ENCODE data around the gene GAK.

The GAK gene

DNA sequence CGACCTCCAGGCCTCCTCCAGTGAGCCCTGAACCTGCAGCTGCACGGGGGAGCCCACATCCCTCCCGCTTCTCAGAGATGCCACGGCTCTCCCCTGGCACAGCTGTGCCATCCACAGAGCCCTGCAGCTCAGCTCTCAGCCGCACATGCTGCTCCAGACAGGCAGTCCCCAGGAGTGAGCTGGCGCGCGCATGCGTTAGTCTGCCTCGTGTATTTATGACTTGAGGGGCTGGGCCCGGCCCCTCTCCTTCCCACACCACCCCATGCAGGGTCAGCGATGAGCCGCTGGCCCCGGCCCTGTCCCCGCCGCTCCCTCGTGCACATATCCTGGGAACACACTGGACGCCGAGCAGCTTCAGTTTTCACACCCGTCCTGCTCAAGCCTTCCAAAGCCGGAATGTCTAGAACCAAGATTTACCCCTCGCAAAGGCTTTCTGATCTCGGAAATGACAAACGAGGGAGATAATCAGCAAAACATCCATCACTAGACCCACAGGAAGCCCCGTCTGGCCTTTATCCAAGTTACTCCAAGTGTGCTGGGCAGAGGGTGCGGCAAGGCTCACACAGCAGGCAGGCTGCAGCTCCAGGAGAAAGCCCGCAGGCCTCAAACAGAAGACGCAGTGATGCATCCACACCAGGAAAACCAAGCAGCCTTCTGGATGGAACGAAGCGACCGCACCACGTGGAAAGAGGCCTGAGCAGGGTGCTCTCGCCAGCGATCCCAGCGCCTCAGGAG, 24.3 kb downstream of the GAK start:
- DNase-seq (ENCODE audit: low read depth, low spot score): no peak

DNA sequence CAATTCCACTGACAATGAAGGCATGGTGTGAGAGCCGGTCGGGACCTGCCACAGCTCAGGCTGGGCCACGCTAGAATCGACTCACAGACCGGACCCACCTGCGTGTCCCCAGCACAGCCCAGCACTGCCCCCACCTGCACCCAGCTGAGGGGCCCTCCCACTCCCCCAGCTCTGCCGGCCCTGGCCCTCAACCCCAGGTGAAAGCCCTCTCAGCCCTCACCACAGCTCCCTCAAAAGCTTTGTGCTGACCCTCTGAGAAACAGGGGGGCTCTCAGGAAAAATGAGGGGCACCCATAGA, 25.1 kb downstream of the GAK start:
- DNase-seq (ENCODE audit: low read depth, low spot score): no peak

- no peak for DNase-seq (ENCODE audit: low read depth, low spot score)
Measured at GRCh38 chr4:906339-907102, 25.6 kb downstream of the GAK start.

GRCh38 chr4:905485-906338, 26.4 kb downstream of the GAK start:
- DNase-seq (ENCODE audit: low read depth, low spot score): no peak

DNA sequence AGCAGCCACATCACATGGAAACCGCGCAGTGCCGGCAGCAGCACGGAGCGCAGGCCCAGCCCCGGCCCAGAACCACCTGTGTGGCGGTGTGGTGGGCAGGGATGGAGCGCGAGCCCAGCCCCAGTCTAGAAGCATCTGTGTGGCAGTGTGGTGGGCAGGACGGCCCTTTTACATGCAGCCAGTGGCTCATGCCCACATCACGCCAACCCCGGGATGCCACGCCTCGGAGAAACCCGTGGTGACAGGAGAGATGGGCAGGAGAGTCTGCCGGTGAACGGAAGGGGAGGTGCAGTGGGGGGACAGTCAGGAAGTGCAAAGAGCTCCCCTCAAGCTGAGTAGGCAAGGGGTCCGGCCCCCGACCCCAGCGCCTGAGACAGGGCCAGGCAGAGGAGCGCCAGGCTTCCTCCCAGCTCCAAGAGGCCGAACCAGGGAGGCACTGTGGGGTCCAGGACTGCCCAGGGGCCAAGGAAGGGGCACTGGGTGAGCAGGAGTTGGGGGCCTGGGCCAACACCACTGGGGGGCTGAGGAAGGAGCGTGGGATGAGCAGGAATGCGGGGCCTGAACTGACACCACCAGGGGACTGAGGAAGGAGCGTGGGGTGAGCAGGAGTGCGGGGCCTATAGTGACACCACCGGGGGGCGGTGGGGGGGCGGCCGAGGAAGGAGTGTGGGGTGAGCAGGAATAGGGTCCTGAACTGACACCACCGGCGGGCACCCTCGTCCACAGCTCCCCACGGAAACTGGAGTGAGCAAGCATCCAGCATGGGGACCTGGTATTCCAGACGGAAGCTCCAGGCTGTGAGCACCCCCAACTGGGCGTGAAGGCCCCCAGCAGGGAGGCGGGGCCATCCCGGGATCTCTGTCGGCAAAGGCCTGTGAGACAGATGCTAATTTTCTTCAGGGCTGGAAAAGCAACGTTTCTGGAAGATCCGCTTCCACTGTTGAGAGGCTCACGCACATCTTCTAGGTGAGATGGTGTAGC, 28.8 kb downstream of the GAK start:
- DNase-seq (ENCODE audit: low read depth, low spot score): no peak

DNA sequence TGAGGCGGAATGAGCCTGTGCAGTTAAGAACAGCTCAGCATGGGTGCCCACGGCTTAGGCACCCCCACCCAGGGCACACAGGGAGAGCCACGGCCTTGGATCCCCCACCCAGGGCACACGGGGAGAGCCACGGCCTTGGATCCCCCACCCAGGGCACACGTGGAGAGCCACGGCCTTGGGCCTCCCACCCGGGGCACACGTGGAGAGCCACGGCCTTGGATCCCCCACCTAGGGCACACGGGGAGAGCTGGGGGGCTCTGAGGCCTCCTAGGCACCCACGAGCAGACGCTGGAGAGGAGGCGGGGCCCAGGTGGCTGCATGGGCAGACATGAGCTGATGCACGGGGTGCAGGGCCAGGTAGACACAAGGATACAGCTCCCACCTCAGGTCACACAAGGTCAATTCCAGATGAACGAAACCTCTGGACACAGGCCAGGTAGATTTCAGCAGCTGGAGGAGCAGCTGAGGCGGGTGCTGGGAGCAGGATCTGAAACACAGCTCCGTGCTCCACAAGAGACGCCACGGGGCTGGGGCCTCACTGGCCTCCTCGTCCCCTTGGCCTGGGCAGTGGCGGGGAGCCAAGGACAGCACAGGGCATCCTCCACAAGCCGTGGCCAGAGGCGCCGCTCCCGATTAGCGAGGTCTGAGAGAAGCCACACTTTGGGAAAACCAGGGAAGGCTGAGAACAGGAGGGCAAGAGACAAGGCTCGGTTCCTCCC, 30.8 kb downstream of the GAK start:
- DNase-seq (ENCODE audit: low read depth, low spot score): no peak

- DNase-seq (ENCODE audit: low read depth, low spot score): no peak
Measured at GRCh38 chr4:900721-901120, 31.4 kb downstream of the GAK start.

GRCh38 chr4:900073-900472, 32.0 kb downstream of the GAK start:
- DNase-seq (ENCODE audit: low read depth, low spot score): no peak

DNA sequence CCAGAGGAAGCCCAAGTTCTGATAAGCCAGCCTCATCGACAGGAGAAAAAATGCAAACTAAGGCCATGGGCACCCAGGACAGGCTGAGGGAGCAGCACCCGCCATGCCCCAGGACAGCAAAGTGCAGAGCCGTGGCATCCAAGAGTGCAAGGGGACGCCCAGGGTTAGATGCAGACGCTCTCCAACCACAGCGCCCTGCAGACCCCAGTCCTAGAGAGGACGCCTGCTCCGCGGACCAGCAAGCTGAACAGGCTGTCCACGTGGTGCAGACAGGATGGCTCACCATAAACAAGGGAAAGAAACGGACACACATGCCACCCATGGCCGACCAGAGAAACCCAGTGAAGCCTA, 32.6 kb downstream of the GAK start:
- DNase-seq (ENCODE audit: low read depth, low spot score): no peak

- DNase-seq (ENCODE audit: low read depth, low spot score): no peak
Measured at GRCh38 chr4:898869-899555, 33.1 kb downstream of the GAK start.

DNA sequence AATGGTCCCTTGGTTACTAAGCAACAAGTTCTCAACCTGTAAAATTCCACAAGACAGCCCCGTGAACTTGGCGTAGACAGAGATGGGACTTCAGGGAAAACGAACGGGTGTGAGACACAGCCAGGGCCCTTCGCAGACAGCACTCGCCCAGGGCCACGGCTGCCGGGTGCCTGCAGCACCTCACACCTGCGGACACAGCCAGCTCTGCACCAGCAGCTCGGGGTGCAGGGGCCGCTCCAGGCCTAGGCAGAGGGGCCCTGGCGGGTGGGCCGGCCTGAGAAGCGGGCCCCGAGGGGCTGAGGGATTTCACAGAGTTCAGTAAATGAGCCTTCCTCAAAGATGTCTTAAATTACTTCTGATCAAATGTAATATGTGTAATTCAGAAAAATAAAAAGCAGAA, 34.0 kb downstream of the GAK start:
- DNase-seq (ENCODE audit: low read depth, low spot score): no peak

DNA sequence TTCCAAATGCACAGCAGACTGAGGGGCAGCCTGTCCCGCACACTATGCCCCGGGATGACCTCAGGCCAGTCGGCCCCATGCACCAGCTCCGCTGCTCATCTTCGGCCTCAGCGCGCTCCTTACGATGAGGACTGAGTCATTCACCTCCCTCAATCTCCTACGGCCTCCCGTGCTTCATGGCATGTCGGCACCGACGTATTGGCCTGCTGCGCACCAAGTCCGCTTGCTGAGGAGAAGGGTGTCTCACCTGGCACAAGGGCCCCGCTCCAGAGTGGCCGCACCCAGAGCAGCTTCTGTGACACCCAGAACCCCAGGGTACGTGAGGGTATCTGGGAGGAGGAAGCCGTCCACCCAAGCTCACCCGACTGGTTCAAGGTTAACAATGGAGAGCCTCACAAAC, 35.5 kb downstream of the GAK start:
- no peak for DNase-seq (ENCODE audit: low read depth, low spot score)

- DNase-seq (ENCODE audit: low read depth, low spot score): no peak
Measured at GRCh38 chr4:896216-896615, 35.9 kb downstream of the GAK start.

DNA sequence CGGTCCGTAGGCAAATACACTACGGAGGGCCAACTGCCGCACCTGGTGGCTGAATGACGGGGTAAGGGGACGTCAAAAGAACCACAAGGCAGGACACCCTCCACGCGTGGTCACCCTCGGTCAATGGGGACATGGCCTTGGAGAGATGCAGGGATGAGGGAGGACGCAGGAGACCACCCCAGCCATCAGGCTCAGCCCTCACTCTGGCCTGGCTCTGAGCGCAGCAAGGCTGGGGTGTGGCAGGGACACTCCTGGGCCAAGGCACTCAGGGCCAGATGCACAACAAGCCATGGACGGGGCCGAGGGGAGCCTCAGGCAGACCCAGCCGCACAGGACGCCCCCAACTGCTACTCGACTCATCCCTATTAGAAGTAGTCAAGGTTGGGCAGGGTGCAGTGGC, 36.5 kb downstream of the GAK start:
- no peak for DNase-seq (ENCODE audit: low read depth, low spot score)

- DNase-seq (ENCODE audit: low read depth, low spot score): no peak
Measured at GRCh38 chr4:893995-894705, 38.0 kb downstream of the GAK start.

- no peak for DNase-seq (ENCODE audit: low read depth, low spot score)
Measured at GRCh38 chr4:893276-893994, 38.7 kb downstream of the GAK start.

DNA sequence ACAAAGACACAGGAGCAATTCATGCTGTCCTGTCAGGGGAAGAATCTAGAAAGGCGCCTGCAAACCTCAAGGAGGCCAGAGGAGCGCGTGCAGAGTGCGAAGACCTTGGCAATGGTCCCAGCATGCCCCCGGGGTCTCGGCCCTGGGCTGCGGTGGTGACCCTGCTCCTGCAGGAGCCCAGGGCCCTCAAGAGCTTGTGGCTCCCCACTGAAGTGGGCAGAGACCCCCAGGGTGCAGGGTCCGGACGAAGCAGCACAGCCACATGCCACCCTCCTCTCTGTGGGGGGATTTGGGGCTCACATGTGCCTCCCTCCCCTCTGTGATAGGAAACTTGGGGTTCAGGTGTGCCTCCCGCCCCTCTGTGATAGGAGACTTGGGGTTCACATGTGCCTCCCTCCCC, 39.3 kb downstream of the GAK start:
- no peak for DNase-seq (ENCODE audit: low read depth, low spot score)

- DNase-seq (ENCODE audit: low read depth, low spot score): no peak
Measured at GRCh38 chr4:891747-892146, 40.4 kb downstream of the GAK start.
